H9 (cell line): Measurements from ENCODE around the gene WDR6. TPM values are rescaled to one million over a fixed set of nuclear protein-coding genes. Genes with fewer than 3 reads are reported as not detected.

Experiments
- DNase-seq: peaks from one replicate; pipeline ENCODE4 v3.0.0-alpha.2; 2017
- H2AFZ ChIP-seq: one replicate; pipeline ENCODE4 v1.6.1; 2013; ENCODE audit warnings: mild to moderate bottlenecking, low read length, control low read depth, moderate library complexity
- H2AK5ac ChIP-seq: 2 replicates; pipeline ENCODE4 v1.6.1; 2013; ENCODE audit warnings: low read length, control low read depth, mixed read lengths; ENCODE audit not compliant: insufficient read length
- H2BK120ac ChIP-seq: one replicate; pipeline ENCODE4 v1.6.1; 2013; ENCODE audit warnings: low read depth, mild to moderate bottlenecking, low read length, control low read depth, inconsistent platforms; ENCODE audit not compliant: poor library complexity, severe bottlenecking
- H2BK12ac ChIP-seq: 2 replicates; pipeline ENCODE4 v1.6.1; 2013; ENCODE audit warnings: low read length, control low read depth, mixed read lengths, low read depth; ENCODE audit not compliant: insufficient read length
- H2BK15ac ChIP-seq: 2 replicates; pipeline ENCODE4 v1.6.1; 2013; ENCODE audit warnings: low read depth, low read length, control low read depth
- H2BK20ac ChIP-seq: one replicate; pipeline ENCODE4 v1.6.1; 2013; ENCODE audit warnings: low read depth, mild to moderate bottlenecking, low read length, control low read depth, inconsistent platforms; ENCODE audit not compliant: poor library complexity, severe bottlenecking
- H2BK5ac ChIP-seq: 2 replicates; pipeline ENCODE4 v1.6.1; 2013; ENCODE audit warnings: low read length, control low read depth, mixed read lengths; ENCODE audit not compliant: insufficient read length
- H3K14ac ChIP-seq: 2 replicates; pipeline ENCODE4 v1.6.1; 2013; ENCODE audit warnings: low read length, control low read depth; ENCODE audit not compliant: insufficient read depth
- H3K18ac ChIP-seq: 2 replicates; pipeline ENCODE4 v1.6.1; 2013; ENCODE audit warnings: low read depth, mild to moderate bottlenecking, mixed read lengths, low read length, control low read depth; ENCODE audit not compliant: insufficient read length
- H3K23ac ChIP-seq: 2 replicates; pipeline ENCODE4 v1.6.1; 2013; ENCODE audit warnings: low read length, control low read depth, mixed read lengths, low read depth; ENCODE audit not compliant: insufficient read length
- H3K23me2 ChIP-seq: 2 replicates; pipeline ENCODE4 v1.6.1; 2013; ENCODE audit warnings: low read depth, mild to moderate bottlenecking, mixed read lengths, low read length, control low read depth; ENCODE audit not compliant: insufficient read length, poor library complexity, severe bottlenecking
- H3K27ac ChIP-seq: 2 replicates; pipeline ENCODE4 v1.5.1; 2013; ENCODE audit warnings: low read length, control low read depth, mixed read lengths, low read depth; ENCODE audit not compliant: insufficient read length
- H3K27me3 ChIP-seq: 2 replicates; pipeline ENCODE4 v1.6.1; 2013; ENCODE audit warnings: low read length, control low read depth, inconsistent platforms; ENCODE audit not compliant: insufficient read depth
- H3K4ac ChIP-seq: 2 replicates; pipeline ENCODE4 v1.6.1; 2013; ENCODE audit warnings: low read depth, mild to moderate bottlenecking, control low read depth, inconsistent platforms, low read length, moderate library complexity
- H3K4me1 ChIP-seq: 2 replicates; pipeline ENCODE4 v1.6.1; 2013; ENCODE audit warnings: low read length, control low read depth, inconsistent platforms; ENCODE audit not compliant: insufficient read depth
- H3K4me2 ChIP-seq: 2 replicates; pipeline ENCODE4 v1.6.1; 2013; ENCODE audit warnings: low read length, control low read depth, mixed read lengths; ENCODE audit not compliant: insufficient read length, insufficient read depth
- H3K56ac ChIP-seq: 2 replicates; pipeline ENCODE4 v1.6.1; 2013; ENCODE audit warnings: low read depth, mild to moderate bottlenecking, mixed read lengths, low read length, control low read depth; ENCODE audit not compliant: insufficient read length
- H3K79me1 ChIP-seq: 2 replicates; pipeline ENCODE4 v1.6.1; 2013; ENCODE audit warnings: low read depth, mild to moderate bottlenecking, moderate library complexity, low read length, control low read depth, inconsistent platforms; ENCODE audit not compliant: insufficient read depth, poor library complexity, severe bottlenecking
- H3K79me2 ChIP-seq: 2 replicates; pipeline ENCODE4 v1.6.1; 2013; ENCODE audit warnings: low read length, control low read depth, inconsistent platforms; ENCODE audit not compliant: insufficient read depth
- H3K9ac ChIP-seq: 2 replicates; pipeline ENCODE4 v1.6.1; 2013; ENCODE audit warnings: low read length, control low read depth, mixed read lengths; ENCODE audit not compliant: insufficient read length; ENCODE audit errors: extremely low read depth
- H3K9me3 ChIP-seq: one replicate; pipeline ENCODE4 v1.6.1; 2013; ENCODE audit warnings: low read depth, low read length, inconsistent platforms; ENCODE audit not compliant: control insufficient read depth
- H3T11ph ChIP-seq: one replicate; pipeline ENCODE4 v1.6.1; 2013; ENCODE audit warnings: mild to moderate bottlenecking, low read length, control low read depth, inconsistent platforms
- H4K20me1 ChIP-seq: one replicate; pipeline ENCODE4 v1.6.1; 2013; ENCODE audit not compliant: control insufficient read depth, insufficient read length, insufficient read depth
- H4K5ac ChIP-seq: 2 replicates; pipeline ENCODE4 v1.6.1; 2013; ENCODE audit warnings: low read depth, mild to moderate bottlenecking, mixed read lengths, low read length, control low read depth; ENCODE audit not compliant: insufficient read length
- H4K8ac ChIP-seq: replicated peaks from 2 replicates; pipeline ENCODE4 v1.6.1; 2013; ENCODE audit warnings: low read length, control low read depth, mixed read lengths, low read depth; ENCODE audit not compliant: insufficient read length
- H4K91ac ChIP-seq: 2 replicates; pipeline ENCODE4 v1.6.1; 2013; ENCODE audit warnings: low read depth, mild to moderate bottlenecking, moderate library complexity, mixed read lengths, low read length, control low read depth; ENCODE audit not compliant: insufficient read length
- H3K27ac Mint-ChIP-seq, 3 experiments: 2 replicates in 2 of 3; 3 replicates in 1 of 3; pipeline ENCODE4 v1.8.0; 2020 to 2021; ENCODE audit warnings: mixed read lengths in 3 of 3, mild to moderate bottlenecking in 1 of 3, moderate library complexity in 1 of 3
- H3K27me3 Mint-ChIP-seq: 2 replicates; pipeline ENCODE4 v1.8.0; 2021; ENCODE audit warnings: low read depth, mild to moderate bottlenecking, moderate library complexity, mixed read lengths
- H3K36me3 Mint-ChIP-seq, 3 experiments: 2 replicates in 2 of 3; 3 replicates in 1 of 3; pipeline ENCODE4 v1.8.0; 2020 to 2021; ENCODE audit warnings: low read depth in 3 of 3, mixed read lengths in 3 of 3; ENCODE audit not compliant: insufficient read depth in 1 of 3
- H3K4me1 Mint-ChIP-seq, 2 experiments: 2 replicates each; pipeline ENCODE4 v1.8.0; 2020; ENCODE audit warnings: mixed read lengths in 2 of 2
- H3K4me3 Mint-ChIP-seq, 2 experiments: 2 replicates in 1 of 2; 3 replicates in 1 of 2; pipeline ENCODE4 v1.8.0; 2020 to 2021; ENCODE audit warnings: mild to moderate bottlenecking in 2 of 2, mixed read lengths in 2 of 2, moderate library complexity in 1 of 2
- H3K9me3 Mint-ChIP-seq, 2 experiments: 2 replicates in 1 of 2; 3 replicates in 1 of 2; pipeline ENCODE4 v1.8.0; 2020; ENCODE audit warnings: mild to moderate bottlenecking in 2 of 2, mixed read lengths in 2 of 2, moderate library complexity in 1 of 2
- CTCF ChIP-seq: fragments of 200-600 bp; sonication (generic); conservative IDR thresholded peaks from 3 replicates; pipeline ENCODE4 v1.8.0; 2021; ENCODE audit warnings: antibody characterized with exemption, mild to moderate bottlenecking
- WGBS: extraction: QIAGEN DNeasy Blood & Tissue Kit; methylation state at CpG from one replicate; pipeline ENCODE4 v1.1.7; 2013; ENCODE audit warnings: missing lambda C conversion rate, low lambda C conversion rate, mixed read lengths; ENCODE audit not compliant: insufficient read length; ENCODE audit errors: extremely low coverage; 5-methylcytosine and 5-hydroxymethylcytosine counted together
- total RNA-seq: library from RNA; stranded (reverse); gene quantifications from 2 replicates; pipeline ENCODE4 v1.2.1, GENCODE V29; 2021

Gene WDR6
- total RNA-seq, 1 experiment from 2014 or later, result 298 TPM

- Histone ChIP-seq H3K79me2 (no peaks in the 10 kb centered on the region), H4K20me1 (peaks cover 2% of the 10 kb centered on the region)
Measured at GRCh38 chr3:49019941-49020329, 12.7 kb downstream of the WDR6 start.

More at GRCh38 chr3:49019941-49020329, 12.7 kb downstream of the WDR6 start:
- no peak overlapping the region for H2AFZ ChIP-seq
- no peaks in the 10 kb centered on the region for H3K4me1 ChIP-seq
- H3K9me3 ChIP-seq, result no peaks in the 10 kb centered on the region
- H3K4ac ChIP-seq, result no peak overlapping the region
- H3K23ac ChIP-seq, result no peak overlapping the region
- no peaks in the 10 kb centered on the region for H3K79me1 ChIP-seq
- H3K9me3 Mint-ChIP-seq, result no peaks in the 10 kb centered on the region
- H3K14ac ChIP-seq, result no peak overlapping the region
- peaks cover 22% of the 10 kb centered on the region for H3K23me2 ChIP-seq
- no peak overlapping the region for H3K27ac ChIP-seq
- peaks cover 23 to 24% of the 10 kb centered on the region in 2 experiments for H3K4me1 Mint-ChIP-seq
- WGBS, result no CpG with 5 or more reads among the region's 12 CpGs
- no peak overlapping the region for H4K8ac ChIP-seq
- H2BK12ac ChIP-seq, result no peak overlapping the region
- peak overlapping the region; percentile 87 for H3K4me2 ChIP-seq
- no peak overlapping the region for H2BK15ac ChIP-seq
- no peak for DNase-seq
- no peak overlapping the region for H3T11ph ChIP-seq
- no peak overlapping the region for H2AK5ac ChIP-seq
- H3K18ac ChIP-seq, result no peak overlapping the region
- H3K56ac ChIP-seq, result no peak overlapping the region
- peak overlapping the region; percentile 91 to 95 for H3K4me3 Mint-ChIP-seq
- H3K36me3 Mint-ChIP-seq, result peaks cover 30 to 46% (median 41%) of the 10 kb centered on the region in 3 experiments
- H3K27me3 Mint-ChIP-seq, result no peaks in the 10 kb centered on the region
- TF ChIP-seq CTCF, result no peak
- no peak overlapping the region for H2BK20ac ChIP-seq
- peak overlapping the region; percentile 85 for H3K9ac ChIP-seq
- no peak overlapping the region for H2BK120ac ChIP-seq
- peak overlapping the region; percentile 86 to 91 (median 87); a peak in 5 of 7 replicates for H3K27ac Mint-ChIP-seq
- H3K27me3 ChIP-seq, result no peaks in the 10 kb centered on the region
- H4K5ac ChIP-seq, result no peak overlapping the region
- no peak overlapping the region for H2BK5ac ChIP-seq
- no peak overlapping the region for H4K91ac ChIP-seq
